GM18508 (cell line): ENCODE data around the gene CARMIL1.

Experiments used
- ATAC-seq: cut with Tn5 transposase; IDR thresholded peaks from one replicate; pipeline ENCODE4 v1.9.1; 2021; ENCODE audit warnings: moderate number of reproducible peaks; ENCODE audit not compliant: insufficient read depth, unreplicated experiment

Gene CARMIL1

GRCh38 chr6:25399885-25400284 is 120.7 kb downstream of the CARMIL1 start:
- ATAC-seq: no peak

DNA sequence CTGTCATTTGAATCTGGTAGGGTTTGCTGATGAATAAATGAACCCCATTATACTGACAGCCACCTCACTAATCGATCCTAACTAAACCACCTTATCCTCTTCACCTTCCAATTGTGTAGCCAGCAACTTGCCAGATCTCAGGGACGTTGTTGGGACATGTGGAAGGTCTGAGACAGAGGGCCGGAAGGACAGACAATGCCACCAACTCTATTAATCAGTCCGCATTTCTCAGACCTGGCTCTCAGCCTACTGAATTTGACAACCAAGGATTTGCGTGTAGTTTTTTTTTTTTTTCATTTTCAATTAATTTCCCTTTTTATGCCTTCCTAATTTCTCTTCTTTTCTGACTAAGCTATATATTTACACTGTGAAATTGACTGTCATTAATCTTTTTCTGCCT is 122.5 kb downstream of the CARMIL1 start:
- ATAC-seq: no peak

- ATAC-seq: no peak
Observed at GRCh38 chr6:25402125-25402524, 123.0 kb downstream of the CARMIL1 start.

GRCh38 chr6:25403150-25403549 is 124.0 kb downstream of the CARMIL1 start:
- no peak for ATAC-seq

DNA sequence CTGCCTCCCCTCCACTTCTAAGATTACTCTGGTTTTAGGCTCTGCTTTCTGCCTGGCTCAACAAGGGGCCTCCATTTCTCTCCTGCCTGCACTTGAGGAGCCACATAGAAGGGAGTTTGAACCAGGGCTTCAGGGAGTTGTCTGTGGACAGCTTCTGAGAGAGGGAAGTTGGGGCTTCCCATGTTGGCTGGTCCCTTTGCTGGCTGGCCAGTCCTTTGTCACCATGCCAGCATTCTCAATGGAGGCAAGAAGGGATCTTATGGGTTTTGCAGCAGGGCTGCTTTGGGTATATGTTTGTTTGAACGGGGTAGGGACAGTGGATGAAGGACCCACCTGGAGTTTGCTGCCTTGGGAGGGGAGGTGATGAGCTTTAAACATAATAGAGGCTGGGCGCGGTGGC is 124.9 kb downstream of the CARMIL1 start:
- no peak for ATAC-seq

GRCh38 chr6:25404693-25405169 is 125.6 kb downstream of the CARMIL1 start:
- ATAC-seq: peak; percentile 76

DNA sequence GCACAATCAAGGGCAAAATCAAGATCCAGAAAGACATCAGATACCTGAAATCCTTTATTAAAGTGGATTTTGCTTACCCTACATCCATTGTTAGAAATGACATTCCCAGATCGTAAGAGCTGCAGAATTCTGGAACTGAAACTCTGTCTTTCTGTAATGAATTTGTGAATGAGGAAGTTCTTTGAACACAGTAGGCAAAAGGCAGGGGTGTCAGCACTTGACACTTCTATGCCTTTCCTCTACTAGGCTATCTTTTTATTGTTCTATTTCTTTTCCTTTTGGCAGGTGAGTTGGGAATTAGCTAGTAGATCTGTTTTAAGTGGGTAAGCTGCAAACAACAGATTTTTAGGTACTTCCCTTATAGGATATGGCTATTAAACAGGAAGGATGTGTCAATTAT is 126.3 kb downstream of the CARMIL1 start:
- no peak for ATAC-seq

DNA sequence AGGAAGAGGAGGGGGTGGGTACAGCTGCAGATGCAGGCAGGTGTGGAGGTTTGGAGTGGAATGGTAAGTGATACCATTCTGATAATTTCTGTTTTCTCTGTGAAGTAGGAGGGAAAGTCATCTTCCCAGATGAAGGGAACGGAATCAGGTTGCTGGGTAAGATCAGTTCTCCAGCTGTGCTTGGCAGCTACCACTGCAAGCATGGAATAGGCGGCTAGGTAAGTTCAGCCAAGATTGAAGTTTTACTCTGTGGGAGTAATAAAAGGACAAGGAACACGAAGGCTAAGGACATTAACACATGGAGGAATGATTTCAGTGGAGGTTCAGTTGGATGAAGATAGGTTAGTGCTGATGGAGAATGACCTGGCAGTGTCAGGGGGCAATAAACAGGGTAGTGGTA is 128.3 kb downstream of the CARMIL1 start:
- ATAC-seq: no peak

DNA sequence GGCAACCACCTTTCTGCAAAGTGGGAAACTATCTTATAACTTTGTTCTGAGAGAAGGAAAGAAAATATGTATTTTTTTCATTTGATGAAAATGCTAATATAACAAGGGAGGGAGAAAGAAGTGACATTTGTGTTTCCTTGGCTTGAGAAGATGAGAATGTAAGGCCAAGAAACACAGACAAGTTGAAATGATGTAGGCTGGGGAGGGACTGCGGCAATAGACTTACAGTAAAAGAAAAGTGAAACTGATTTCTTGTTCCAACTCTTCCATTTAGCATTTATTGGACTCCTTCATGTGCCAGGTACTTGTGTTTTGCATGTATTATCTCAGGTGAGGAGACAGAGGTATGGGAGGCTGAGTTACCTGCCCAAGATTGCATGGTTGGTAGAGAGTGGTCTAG is 130.9 kb downstream of the CARMIL1 start:
- no peak for ATAC-seq

GRCh38 chr6:25411316-25411950 is 132.3 kb downstream of the CARMIL1 start:
- ATAC-seq: no peak

- ATAC-seq: no peak
Observed at GRCh38 chr6:25413207-25413905, 134.2 kb downstream of the CARMIL1 start.

- no peak for ATAC-seq
Observed at GRCh38 chr6:25414168-25414567, 135.0 kb downstream of the CARMIL1 start.

GRCh38 chr6:25414755-25415154 is 135.6 kb downstream of the CARMIL1 start:
- no peak for ATAC-seq

GRCh38 chr6:25415274-25415673 is 136.1 kb downstream of the CARMIL1 start:
- ATAC-seq: no peak

DNA sequence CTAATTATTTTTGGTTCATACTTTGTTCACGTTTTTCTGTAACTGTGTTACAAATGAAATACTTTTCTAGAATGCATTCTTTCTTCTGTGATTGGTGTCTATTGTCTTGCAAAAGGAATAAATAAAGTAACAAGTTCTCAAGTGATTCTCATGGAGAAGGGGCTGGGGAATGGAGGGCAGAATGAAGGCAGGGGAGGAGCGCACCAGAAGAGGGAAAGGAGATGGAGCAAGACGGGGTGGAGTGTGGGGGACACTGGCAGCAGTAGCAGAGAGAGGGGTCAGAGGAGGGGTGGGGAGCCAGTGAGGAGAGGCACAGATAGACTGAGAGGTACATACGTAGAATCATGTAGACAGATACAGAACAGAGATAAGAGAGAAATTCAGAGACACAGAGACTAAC is 136.5 kb downstream of the CARMIL1 start:
- ATAC-seq: no peak

- no peak for ATAC-seq
Observed at GRCh38 chr6:25417046-25417605, 138.0 kb downstream of the CARMIL1 start.

DNA sequence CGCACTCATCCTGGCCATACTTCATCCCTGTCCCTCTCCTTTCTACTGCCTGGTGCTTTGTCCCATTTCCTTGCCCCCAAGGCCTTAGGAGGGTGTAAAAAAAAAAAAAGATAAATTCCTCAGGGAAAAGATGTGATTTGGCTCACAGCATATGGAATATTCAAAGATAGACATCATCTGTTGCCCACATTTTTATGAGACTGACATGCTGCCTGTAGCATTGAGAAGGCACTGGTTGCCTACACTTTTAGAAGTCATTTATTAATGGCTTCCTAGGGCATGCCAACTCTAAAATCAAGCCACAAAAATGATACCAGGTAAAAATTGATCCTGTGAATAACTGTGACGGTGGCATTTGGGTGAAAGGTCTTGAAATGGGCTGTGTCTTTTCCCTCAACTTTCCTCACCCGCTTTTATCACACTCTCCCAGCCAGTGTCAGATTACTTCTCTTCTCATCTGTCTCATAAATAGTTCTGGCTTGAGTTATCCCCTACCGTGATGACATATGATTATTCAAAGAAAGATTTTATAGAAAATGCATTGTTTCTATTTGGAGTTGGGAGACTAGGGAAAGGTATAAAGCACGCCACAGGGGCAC is 139.4 kb downstream of the CARMIL1 start:
- ATAC-seq: no peak

GRCh38 chr6:25419879-25420278 is 140.7 kb downstream of the CARMIL1 start:
- no peak for ATAC-seq

GRCh38 chr6:25423358-25423757 is 144.2 kb downstream of the CARMIL1 start:
- ATAC-seq: no peak

DNA sequence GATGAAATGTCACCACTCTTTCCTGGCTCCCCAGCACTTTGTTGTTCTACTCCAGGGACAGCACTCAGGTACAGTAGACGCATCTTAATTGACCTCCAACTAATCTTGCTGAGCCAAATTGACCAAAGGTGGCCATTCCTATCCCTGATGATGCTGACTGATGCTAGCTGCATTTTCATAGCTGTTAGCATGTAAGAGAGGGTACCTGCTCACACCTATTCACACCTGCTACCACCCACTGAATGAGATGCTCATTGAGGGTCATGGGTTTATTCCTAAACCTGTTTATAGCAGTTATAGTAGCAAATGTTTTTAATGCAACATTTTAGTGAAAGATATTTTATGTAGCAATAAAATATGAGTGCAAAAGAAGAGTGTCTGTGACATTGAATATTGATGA is 145.1 kb downstream of the CARMIL1 start:
- no peak for ATAC-seq

GRCh38 chr6:25427549-25427948 is 148.4 kb downstream of the CARMIL1 start:
- ATAC-seq: no peak
